ENCODE results near the gene CMPK1. TPM values are rescaled to one million over a fixed set of nuclear protein-coding genes. Genes with fewer than 3 reads are reported as not detected.

Gene CMPK1
- total and polyA plus RNA-seq, 4 donors = 100 to 424 (median 116) TPM

DNA sequence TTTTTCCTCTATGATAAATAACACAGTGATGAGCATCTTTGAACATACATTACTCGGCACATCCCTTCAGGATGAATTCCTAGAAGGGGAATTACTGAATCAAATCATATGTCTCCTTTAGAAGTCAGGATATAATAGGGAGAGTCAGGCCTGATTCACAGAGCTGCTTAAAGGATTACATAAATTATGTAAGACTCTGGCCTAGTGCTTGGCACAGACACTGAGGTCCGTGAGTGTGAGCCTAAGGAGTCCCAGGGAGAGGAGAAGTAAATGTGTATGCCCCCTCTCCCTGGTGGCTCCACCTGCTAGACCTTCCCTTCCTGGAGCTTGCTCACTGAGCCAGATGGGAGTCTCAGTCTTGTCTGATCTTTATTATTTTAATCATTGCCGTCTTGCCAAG, 73.9 kb downstream of the CMPK1 start:
- WGBS, 2 donors = 83 to 88% methylated on average over 3 of the region's 3 CpGs
- intact Hi-C loops (cut with DNase I) = no loop called here
- DNase-seq (no peak), ATAC-seq (ENCODE audit: low FRiP score) (no peak)
- H3K4me1 ChIP-seq (ENCODE audit: control insufficient read depth in 1 of 2, insufficient read depth in 2 of 2, low read length in 2 of 2) = no peaks in the 10 kb centered on the region
- H3K27me3 ChIP-seq (ENCODE audit: control insufficient read depth in 1 of 2, insufficient read depth in 2 of 2, low read length in 1 of 2) = no peaks in the 10 kb centered on the region
- H3K9me3 ChIP-seq (ENCODE audit: control insufficient read depth, low read length) = no peaks in the 10 kb centered on the region
- H3K4me3 ChIP-seq (ENCODE audit: low read length in 2 of 2) = no peak overlapping the region
- H3K27ac ChIP-seq (ENCODE audit: low read depth in 1 of 2, low read length in 2 of 2) = no peak overlapping the region
- no peaks in the 10 kb centered on the region for H3K36me3 ChIP-seq (ENCODE audit: control insufficient read depth in 1 of 2, insufficient read depth in 2 of 2, low read length in 1 of 2)

DNA sequence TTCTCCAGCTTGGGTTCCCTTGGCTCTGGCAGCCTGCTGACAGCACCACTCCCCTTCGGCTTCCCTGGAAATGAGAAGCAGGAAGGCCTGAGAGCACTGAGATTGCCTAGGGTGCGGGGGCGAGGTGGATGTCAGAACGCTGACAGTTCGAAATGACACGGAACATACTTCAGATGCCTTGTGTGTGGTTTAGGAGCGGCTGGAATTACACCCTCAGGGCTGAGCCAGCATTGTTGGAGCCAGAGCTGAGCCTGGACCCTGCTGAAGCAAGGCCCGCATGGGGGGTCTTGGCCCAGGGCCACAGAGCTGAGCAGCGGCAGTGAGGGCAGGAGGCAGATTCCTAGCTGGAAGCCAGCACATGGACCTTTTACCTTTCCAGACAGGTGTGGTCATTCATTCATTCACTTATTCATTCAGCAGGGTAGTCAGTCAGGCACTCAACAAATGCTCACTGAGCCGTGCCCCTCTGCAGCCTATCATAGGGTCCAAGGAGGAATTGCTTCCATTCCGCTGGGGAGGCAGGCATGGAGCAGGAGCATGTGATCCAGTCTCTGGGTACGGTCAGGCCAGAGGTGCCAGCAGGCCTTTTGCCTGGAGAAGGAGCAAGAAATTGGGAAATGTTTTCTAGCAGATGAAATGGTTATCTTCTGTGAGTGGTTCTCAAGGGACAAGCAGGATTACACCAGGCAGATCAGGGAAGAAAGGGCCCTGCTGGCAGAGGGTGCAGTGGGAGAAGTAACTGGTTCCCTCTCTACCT, 75.9 kb downstream of the CMPK1 start:
- Histone ChIP-seq H3K4me1 (ENCODE audit: control insufficient read depth in 1 of 2, insufficient read depth in 2 of 2, low read length in 2 of 2) (no peaks in the 10 kb centered on the region), H3K4me3 (ENCODE audit: low read length in 2 of 2) (no peak overlapping the region), H3K27ac (ENCODE audit: low read depth in 1 of 2, low read length in 2 of 2) (no peak overlapping the region), H3K27me3 (ENCODE audit: control insufficient read depth in 1 of 2, insufficient read depth in 2 of 2, low read length in 1 of 2) (no peaks in the 10 kb centered on the region), H3K9me3 (ENCODE audit: control insufficient read depth, low read length) (no peaks in the 10 kb centered on the region), H3K36me3 (ENCODE audit: control insufficient read depth in 1 of 2, insufficient read depth in 2 of 2, low read length in 1 of 2) (no peaks in the 10 kb centered on the region)
- ATAC-seq (ENCODE audit: low FRiP score) (no peak), DNase-seq (no peak)
- intact Hi-C loops (cut with DNase I) = no loop called here
- WGBS, 2 donors = 69 to 75% methylated on average over 12 of the region's 12 CpGs

DNA sequence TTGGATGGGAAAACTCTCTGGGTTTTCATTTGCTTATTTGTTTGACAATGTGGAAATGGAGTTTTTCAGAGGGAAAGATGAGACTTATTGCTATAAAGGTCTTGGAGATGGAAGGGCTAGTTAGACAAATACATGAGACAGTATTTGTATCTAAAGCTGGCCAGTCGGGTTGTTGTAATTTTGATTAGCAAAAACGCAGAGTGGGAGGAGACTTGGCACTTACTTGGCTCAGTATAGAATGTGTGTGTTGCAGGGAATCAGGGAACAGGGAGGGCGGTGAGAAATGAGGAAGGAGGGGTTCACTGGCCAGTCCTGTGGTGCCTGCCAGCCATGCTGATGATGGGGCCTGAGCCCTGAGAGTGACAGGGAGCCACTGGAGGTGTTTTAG, 76.5 kb downstream of the CMPK1 start:
- Histone ChIP-seq H3K27ac (ENCODE audit: low read depth in 1 of 2, low read length in 2 of 2) (no peak overlapping the region), H3K4me1 (ENCODE audit: control insufficient read depth in 1 of 2, insufficient read depth in 2 of 2, low read length in 2 of 2) (no peaks in the 10 kb centered on the region), H3K4me3 (ENCODE audit: low read length in 2 of 2) (no peak overlapping the region), H3K27me3 (ENCODE audit: control insufficient read depth in 1 of 2, insufficient read depth in 2 of 2, low read length in 1 of 2) (no peaks in the 10 kb centered on the region), H3K9me3 (ENCODE audit: control insufficient read depth, low read length) (no peaks in the 10 kb centered on the region), H3K36me3 (ENCODE audit: control insufficient read depth in 1 of 2, insufficient read depth in 2 of 2, low read length in 1 of 2) (no peaks in the 10 kb centered on the region)
- WGBS, 2 donors = 73 to 76% methylated on average over 3 of the region's 3 CpGs
- ATAC-seq (ENCODE audit: low FRiP score) (no peak), DNase-seq (no peak)
- intact Hi-C loops (cut with DNase I) = no loop called here

DNA sequence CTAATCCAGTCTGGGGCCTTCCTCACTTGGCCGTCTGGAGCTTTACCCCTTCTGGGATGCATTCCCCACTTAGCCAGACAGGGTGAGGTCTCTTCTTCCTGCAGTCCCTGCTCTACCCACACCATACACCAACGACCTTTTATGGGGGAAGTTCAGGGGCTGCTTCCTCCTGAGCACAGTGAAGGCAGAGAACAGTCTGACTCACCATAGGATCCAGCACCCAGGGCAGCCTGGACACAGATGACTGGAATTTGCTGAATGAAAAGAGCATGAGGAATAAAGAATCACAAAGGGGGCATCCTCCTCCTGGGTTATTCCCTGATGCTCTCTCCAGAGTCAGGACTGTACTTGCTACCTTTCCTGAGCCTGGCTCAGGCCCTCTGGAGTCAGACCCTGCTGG, 77.8 kb downstream of the CMPK1 start:
- no peak overlapping the region for H3K27ac ChIP-seq (ENCODE audit: low read depth in 1 of 2, low read length in 2 of 2)
- H3K36me3 ChIP-seq (ENCODE audit: control insufficient read depth in 1 of 2, insufficient read depth in 2 of 2, low read length in 1 of 2) = no peaks in the 10 kb centered on the region
- intact Hi-C loops (cut with DNase I) = no loop called here
- H3K9me3 ChIP-seq (ENCODE audit: control insufficient read depth, low read length) = no peaks in the 10 kb centered on the region
- no peak overlapping the region for H3K4me3 ChIP-seq (ENCODE audit: low read length in 2 of 2)
- DNase-seq (no peak), ATAC-seq (ENCODE audit: low FRiP score) (no peak)
- WGBS, 2 donors = 69% methylated on average over 2 of the region's 2 CpGs
- no peaks in the 10 kb centered on the region for H3K27me3 ChIP-seq (ENCODE audit: control insufficient read depth in 1 of 2, insufficient read depth in 2 of 2, low read length in 1 of 2)
- H3K4me1 ChIP-seq (ENCODE audit: control insufficient read depth in 1 of 2, insufficient read depth in 2 of 2, low read length in 2 of 2) = no peaks in the 10 kb centered on the region

DNA sequence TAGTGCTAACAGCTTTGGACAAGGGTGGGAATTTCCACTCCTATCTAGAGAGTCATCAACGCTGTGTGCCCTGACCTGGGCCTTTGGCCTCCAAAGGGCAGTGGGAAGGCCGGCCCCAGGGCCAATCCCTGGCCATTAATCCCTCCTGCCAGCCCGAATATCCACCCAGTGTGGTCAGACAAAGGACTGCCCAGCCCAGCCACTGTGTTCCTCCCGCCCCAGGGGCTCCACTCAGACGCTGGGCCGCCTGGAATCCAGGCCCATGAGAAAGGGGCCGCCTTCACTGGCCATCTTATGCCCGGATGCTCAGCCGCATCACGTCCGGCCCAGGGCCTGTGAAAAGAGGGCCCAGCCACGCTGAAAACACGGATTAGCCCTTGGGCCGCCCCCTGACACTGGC, 78.8 kb downstream of the CMPK1 start:
- intact Hi-C loops (cut with DNase I) = no loop called here
- Histone ChIP-seq H3K27ac (ENCODE audit: low read depth in 1 of 2, low read length in 2 of 2) (no peak overlapping the region), H3K27me3 (ENCODE audit: control insufficient read depth in 1 of 2, insufficient read depth in 2 of 2, low read length in 1 of 2) (no peaks in the 10 kb centered on the region), H3K9me3 (ENCODE audit: control insufficient read depth, low read length) (no peaks in the 10 kb centered on the region), H3K4me1 (ENCODE audit: control insufficient read depth in 1 of 2, insufficient read depth in 2 of 2, low read length in 2 of 2) (peaks cover 0 to 1% of the 10 kb centered on the region in 2 donors), H3K36me3 (ENCODE audit: control insufficient read depth in 1 of 2, insufficient read depth in 2 of 2, low read length in 1 of 2) (no peaks in the 10 kb centered on the region), H3K4me3 (ENCODE audit: low read length in 2 of 2) (no peak overlapping the region)
- WGBS, 2 donors = 95 to 98% methylated on average over 14 of the region's 14 CpGs
- DNase-seq (no peak), ATAC-seq (ENCODE audit: low FRiP score) (no peak)

DNA sequence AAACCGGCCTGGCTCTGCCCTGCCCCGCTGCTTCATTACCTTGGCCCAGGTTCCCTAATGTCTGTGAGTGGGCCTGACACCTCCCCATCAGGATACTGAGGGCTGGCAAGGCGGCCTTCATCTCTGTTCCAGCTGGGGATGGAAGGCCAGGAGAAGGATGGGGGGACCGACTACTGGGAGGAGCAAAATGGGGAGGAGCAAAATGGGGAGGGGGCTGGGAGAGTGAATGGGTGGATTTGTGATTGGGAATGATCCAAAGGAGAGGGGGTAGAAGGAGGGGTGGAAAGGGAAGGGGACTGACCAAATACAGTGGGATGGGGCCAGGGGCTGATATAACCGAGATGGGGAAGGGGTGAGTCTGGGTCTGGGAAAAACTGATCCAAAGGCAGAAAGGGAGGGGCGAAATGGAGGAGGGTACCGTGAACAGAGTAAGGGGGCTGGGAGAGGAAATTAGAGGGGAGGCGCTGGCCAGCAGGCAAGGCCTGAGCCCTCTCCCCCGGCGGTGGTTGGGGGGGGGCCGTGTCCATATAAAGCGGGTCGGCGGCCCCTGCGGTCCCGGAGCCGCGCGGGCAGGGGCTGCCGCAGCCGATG, 82.2 kb downstream of the CMPK1 start, which contains the start of gene FOXE3:
Gene FOXE3 (plus strand): TSS at position 558 of the 591 bp plus-strand sequence. CDS start 31 bp downstream, at position 589.
- H3K27me3 ChIP-seq (ENCODE audit: control insufficient read depth in 1 of 2, insufficient read depth in 2 of 2, low read length in 1 of 2) = no peaks in the 10 kb centered on the region

DNA sequence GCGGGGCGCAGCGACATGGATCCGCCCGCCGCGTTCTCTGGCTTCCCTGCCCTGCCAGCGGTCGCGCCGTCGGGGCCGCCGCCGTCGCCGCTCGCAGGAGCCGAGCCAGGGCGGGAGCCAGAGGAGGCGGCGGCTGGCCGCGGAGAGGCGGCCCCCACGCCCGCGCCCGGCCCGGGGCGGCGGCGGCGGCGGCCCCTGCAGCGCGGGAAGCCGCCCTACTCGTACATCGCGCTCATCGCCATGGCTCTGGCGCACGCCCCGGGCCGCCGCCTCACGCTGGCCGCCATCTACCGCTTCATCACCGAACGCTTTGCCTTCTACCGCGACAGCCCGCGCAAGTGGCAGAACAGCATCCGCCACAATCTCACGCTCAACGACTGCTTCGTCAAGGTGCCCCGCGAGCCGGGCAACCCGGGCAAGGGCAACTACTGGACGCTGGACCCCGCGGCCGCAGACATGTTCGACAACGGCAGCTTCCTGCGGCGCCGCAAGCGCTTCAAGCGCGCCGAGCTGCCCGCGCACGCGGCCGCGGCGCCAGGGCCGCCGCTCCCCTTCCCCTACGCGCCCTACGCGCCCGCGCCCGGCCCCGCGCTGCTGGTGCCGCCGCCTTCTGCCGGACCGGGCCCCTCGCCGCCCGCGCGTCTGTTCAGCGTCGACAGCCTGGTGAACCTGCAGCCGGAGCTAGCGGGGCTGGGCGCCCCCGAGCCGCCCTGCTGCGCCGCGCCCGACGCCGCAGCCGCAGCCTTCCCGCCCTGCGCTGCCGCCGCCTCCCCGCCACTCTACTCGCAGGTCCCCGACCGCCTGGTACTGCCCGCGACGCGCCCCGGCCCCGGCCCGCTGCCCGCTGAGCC, 83.0 kb downstream of the CMPK1 start:
- WGBS, 2 donors = 2 to 3% methylated on average over 46 to 134 of the region's 134 CpGs
- DNase-seq (peak in 1 of 2 donors; percentile 76), ATAC-seq (ENCODE audit: low FRiP score) (no peak)
- Histone ChIP-seq H3K9me3 (ENCODE audit: control insufficient read depth, low read length) (no peaks in the 10 kb centered on the region), H3K27ac (ENCODE audit: low read depth in 1 of 2, low read length in 2 of 2) (no peak overlapping the region), H3K4me3 (ENCODE audit: low read length in 2 of 2) (no peak overlapping the region), H3K27me3 (ENCODE audit: control insufficient read depth in 1 of 2, insufficient read depth in 2 of 2, low read length in 1 of 2) (no peaks in the 10 kb centered on the region), H3K36me3 (ENCODE audit: control insufficient read depth in 1 of 2, insufficient read depth in 2 of 2, low read length in 1 of 2) (no peaks in the 10 kb centered on the region), H3K4me1 (ENCODE audit: control insufficient read depth in 1 of 2, insufficient read depth in 2 of 2, low read length in 2 of 2) (peaks cover 0 to 1% of the 10 kb centered on the region in 2 donors)
- intact Hi-C loops (cut with DNase I) = no loop called here

More for the DNA sequence above, 82.2 kb downstream of the CMPK1 start, which contains the start of gene FOXE3:
- no peak for ATAC-seq (ENCODE audit: low FRiP score)
- no peak within 1 kb of the TSS for H3K4me3 ChIP-seq (ENCODE audit: low read length in 2 of 2)
- H3K9me3 ChIP-seq (ENCODE audit: control insufficient read depth, low read length) = no peaks in the 10 kb centered on the region
- peaks cover 0 to 1% of the 10 kb centered on the region in 2 donors for H3K4me1 ChIP-seq (ENCODE audit: control insufficient read depth in 1 of 2, insufficient read depth in 2 of 2, low read length in 2 of 2)
- H3K36me3 ChIP-seq (ENCODE audit: control insufficient read depth in 1 of 2, insufficient read depth in 2 of 2, low read length in 1 of 2) = no peaks in the 10 kb centered on the region
- H3K27ac ChIP-seq (ENCODE audit: low read depth in 1 of 2, low read length in 2 of 2) = no peak within 1 kb of the TSS
- WGBS, 2 donors = 29 to 50% methylated on average over 12 to 21 of the region's 21 CpGs
- DNase-seq = peak in 1 of 2 donors; percentile 49
- intact Hi-C loops (cut with DNase I) = no loop called here

DNA sequence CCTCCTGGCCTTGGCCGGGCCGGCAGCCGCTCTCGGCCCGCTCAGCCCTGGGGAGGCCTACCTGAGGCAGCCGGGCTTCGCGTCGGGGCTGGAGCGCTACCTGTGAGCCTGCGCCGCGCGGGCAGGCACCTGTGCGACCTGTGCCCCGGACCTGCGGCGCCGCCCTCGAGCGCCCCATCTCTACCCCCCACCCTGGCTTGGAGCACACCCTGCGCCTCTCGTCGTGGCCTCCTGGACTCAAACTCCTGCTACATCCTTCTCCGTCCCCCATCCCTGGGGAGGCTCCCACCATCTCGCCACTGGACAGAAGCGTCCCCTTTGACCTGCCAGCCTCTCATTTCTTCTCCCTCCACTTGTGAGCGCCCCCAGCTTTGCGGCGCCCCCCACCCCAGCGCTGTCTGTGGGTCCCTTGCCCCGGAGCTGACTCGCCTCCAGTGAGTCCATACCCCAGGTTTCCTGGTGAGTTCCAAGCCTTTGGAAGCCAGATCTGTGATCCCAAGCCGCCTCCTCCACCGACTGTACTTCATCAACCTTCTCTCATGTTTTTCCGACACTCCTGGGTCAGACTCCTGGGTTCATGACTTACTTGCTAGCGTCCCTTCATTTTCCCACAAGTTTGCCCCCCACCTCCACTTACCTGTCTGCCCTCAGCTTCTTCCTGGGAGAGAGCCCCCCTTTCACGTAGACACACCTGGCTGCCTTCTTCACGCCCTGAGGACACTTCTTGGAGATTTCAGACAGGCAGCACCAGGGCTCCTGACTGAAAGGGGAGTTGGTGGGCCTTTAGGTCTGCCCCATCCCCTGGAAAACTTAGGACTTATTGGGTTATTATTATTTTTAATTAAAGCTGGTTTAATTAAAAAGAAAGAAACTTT, 83.8 kb downstream of the CMPK1 start:
- no peaks in the 10 kb centered on the region for H3K36me3 ChIP-seq (ENCODE audit: control insufficient read depth in 1 of 2, insufficient read depth in 2 of 2, low read length in 1 of 2)
- no peak overlapping the region for H3K27ac ChIP-seq (ENCODE audit: low read depth in 1 of 2, low read length in 2 of 2)
- ATAC-seq (ENCODE audit: low FRiP score) = no peak
- H3K9me3 ChIP-seq (ENCODE audit: control insufficient read depth, low read length) = no peaks in the 10 kb centered on the region
- DNase-seq = peak in 1 of 2 donors; percentile 41
- WGBS, 2 donors = 49 to 58% methylated on average over 38 to 39 of the region's 39 CpGs
- H3K27me3 ChIP-seq (ENCODE audit: control insufficient read depth in 1 of 2, insufficient read depth in 2 of 2, low read length in 1 of 2) = no peaks in the 10 kb centered on the region
- intact Hi-C loops (cut with DNase I) = no loop called here
- H3K4me3 ChIP-seq (ENCODE audit: low read length in 2 of 2) = no peak overlapping the region
- H3K4me1 ChIP-seq (ENCODE audit: control insufficient read depth in 1 of 2, insufficient read depth in 2 of 2, low read length in 2 of 2) = peaks cover 0 to 1% of the 10 kb centered on the region in 2 donors
